MCF 10A (cell line): ENCODE data around the gene BDP1. TPM values are rescaled to one million over a fixed set of nuclear protein-coding genes. Genes with fewer than 3 reads are reported as not detected.
"Not testable (repeated sequence)": the region's sequence is repeated elsewhere in the genome, so short reads cannot be mapped to it uniquely, and the experiment has no call there.

Experiments used
- Bru-seq: library from RNA; stranded (reverse); fragments of 400-500 nt; gene quantifications from one replicate; lab custom pipeline; 2021; lab: Mats Ljungman, UMichigan
- BruChase-seq, 2 experiments: library from RNA; stranded (reverse); fragments of 400-500 nt; gene quantifications; one replicate each; lab custom pipeline; 2021; lab: Mats Ljungman, UMichigan
- BruUV-seq: library from RNA; stranded (reverse); fragments of 400-500 nt; replicated peaks from 2 replicates; lab custom pipeline; 2021; lab: Mats Ljungman, UMichigan
- CTCF ChIA-PET: fragments of 300-600 bp; sonication (Branson Sonifier 250); formaldehyde crosslinking; extraction: SDS; loops from one replicate; lab custom pipeline; 2021; ENCODE audit warnings: antibody characterized with exemption, inconsistent platforms; lab: Yijun Ruan, JAX
- POLR2A ChIA-PET: fragments of 300-600, 350-650 bp; sonication (Branson Sonifier 250); formaldehyde crosslinking; extraction: SDS; loops from one replicate; lab custom pipeline; 2020; ENCODE audit warnings: antibody characterized with exemption, inconsistent platforms; lab: Yijun Ruan, JAX
- DNase-seq: peaks from one replicate; pipeline ENCODE4 v3.0.0-alpha.2; 2018; ENCODE audit not compliant: unreplicated experiment
- H3K27ac Mint-ChIP-seq: one replicate; pipeline ENCODE4 v1.8.0; 2022; ENCODE audit warnings: mild to moderate bottlenecking, low read depth, mixed read lengths; ENCODE audit not compliant: unreplicated experiment
- H3K27me3 Mint-ChIP-seq: one replicate; pipeline ENCODE4 v1.8.0; 2022; ENCODE audit warnings: mixed read lengths; ENCODE audit not compliant: insufficient read depth, unreplicated experiment
- H3K36me3 Mint-ChIP-seq: one replicate; pipeline ENCODE4 v1.8.0; 2022; ENCODE audit warnings: mild to moderate bottlenecking, moderate library complexity, mixed read lengths; ENCODE audit not compliant: insufficient read depth, unreplicated experiment
- H3K4me1 Mint-ChIP-seq: one replicate; pipeline ENCODE4 v1.8.0; 2022; ENCODE audit warnings: mixed read lengths; ENCODE audit not compliant: insufficient read depth, unreplicated experiment
- H3K4me3 Mint-ChIP-seq: one replicate; pipeline ENCODE4 v1.8.0; 2022; ENCODE audit warnings: mild to moderate bottlenecking, moderate library complexity, mixed read lengths; ENCODE audit not compliant: unreplicated experiment
- H3K9me3 Mint-ChIP-seq: one replicate; pipeline ENCODE4 v1.8.0; 2022; ENCODE audit warnings: mixed read lengths; ENCODE audit not compliant: unreplicated experiment
- CTCF ChIP-seq: fragments of 200-600 bp; IDR thresholded peaks from one replicate; pipeline ENCODE4 v1.8.0; 2022; ENCODE audit warnings: antibody characterized with exemption, mild to moderate bottlenecking; ENCODE audit not compliant: unreplicated experiment
- intact Hi-C: fragments of 100-400 bp; cut with micrococcal nuclease; formaldehyde crosslinking; loops from 2 replicates; pipeline ENCODE4 v1.14.1; 2022
- long read RNA-seq: library from polyadenylated mRNA; stranded (forward); transcript quantifications from one replicate; pipeline ENCODE4 v2.0.0, GENCODE V29; 2022
- total RNA-seq: library from RNA; stranded (reverse); gene quantifications from 2 replicates; pipeline ENCODE4 v1.2.3, GENCODE V29; 2022

The BDP1 gene
- total RNA-seq (29.6 and 31.3 TPM in 2 replicates), Bru-seq, nascent RNA (percentile 86 among the genes with signal in this experiment), BruChase-seq, experiment 1, labeled RNA remaining after a 6-hour chase (percentile 91 among the genes with signal in this experiment), BruChase-seq, experiment 2, labeled RNA remaining after a 2-hour chase (percentile 87 among the genes with signal in this experiment)
- long read RNA-seq, full-length matches to known transcripts: 2 of 7 reads
- long read RNA-seq, partial matches to known transcripts: 3 of 7 reads
- long read RNA-seq, other reads (novel, unspliced or antisense): 2 of 7 reads

- Mint-ChIP-seq H3K4me1 (peaks cover 14% of the 10 kb centered on the region), H3K36me3 (peaks cover 24% of the 10 kb centered on the region), H3K27ac (peak within 1 kb of the TSS; percentile 97), H3K4me3 (peak within 1 kb of the TSS; percentile 92), H3K9me3 (no peaks in the 10 kb centered on the region), H3K27me3 (peaks cover 17% of the 10 kb centered on the region)
- CTCF ChIA-PET: interaction anchor here (0.6 to 0.8 kb wide), 3 partner anchors 18 to 78 kb away, joined by 3 to 6 read pairs (median 6); no protein-coding TSS in a partner anchor
- TF ChIP-seq CTCF: no peak
- POLR2A ChIA-PET: interaction anchor here (0.6 to 1.6 kb wide), 9 partner anchors 9 to 148 kb away, joined by 3 to 6 read pairs (median 3); no protein-coding TSS in a partner anchor
- intact Hi-C loops: no loop called here
- TSS peak; percentile 65 for BruUV-seq
- DNase-seq: peak; percentile 94
Measured at GRCh38 chr5:71455427-71456361, at the start of gene BDP1. BDP1 (plus strand) TSS chr5:71455651; CDS start chr5:71455878, 227 bp downstream.

GRCh38 chr5:71410088-71410487 is 45.4 kb upstream of the BDP1 start:
- intact Hi-C loops, H3K27ac Mint-ChIP-seq, CTCF ChIA-PET, DNase-seq, BruUV-seq, H3K9me3 Mint-ChIP-seq, H3K4me1 Mint-ChIP-seq, H3K4me3 Mint-ChIP-seq, POLR2A ChIA-PET, H3K36me3 Mint-ChIP-seq: not testable (repeated sequence)
- peaks cover 68% of the 10 kb centered on the region for H3K27me3 Mint-ChIP-seq

GRCh38 chr5:71415626-71416025 is 39.8 kb upstream of the BDP1 start:
- H3K9me3 Mint-ChIP-seq, BruUV-seq, POLR2A ChIA-PET, H3K36me3 Mint-ChIP-seq, H3K27ac Mint-ChIP-seq, H3K4me1 Mint-ChIP-seq, DNase-seq, CTCF ChIA-PET, intact Hi-C loops, H3K4me3 Mint-ChIP-seq: not testable (repeated sequence)
- H3K27me3 Mint-ChIP-seq: peaks cover 93% of the 10 kb centered on the region

GRCh38 chr5:71418026-71418425 is 37.4 kb upstream of the BDP1 start:
- peaks cover 91% of the 10 kb centered on the region for H3K27me3 Mint-ChIP-seq
- not testable (repeated sequence) for BruUV-seq

GRCh38 chr5:71421278-71421677 is 34.2 kb upstream of the BDP1 start:
- H3K4me1 Mint-ChIP-seq, BruUV-seq, H3K36me3 Mint-ChIP-seq, intact Hi-C loops, H3K4me3 Mint-ChIP-seq, H3K9me3 Mint-ChIP-seq, POLR2A ChIA-PET, DNase-seq, CTCF ChIA-PET, H3K27ac Mint-ChIP-seq: not testable (repeated sequence)
- peaks cover 91% of the 10 kb centered on the region for H3K27me3 Mint-ChIP-seq

More at GRCh38 chr5:71418026-71418425, 37.4 kb upstream of the BDP1 start:
- intact Hi-C loops, H3K36me3 Mint-ChIP-seq, POLR2A ChIA-PET, H3K4me3 Mint-ChIP-seq, H3K9me3 Mint-ChIP-seq, CTCF ChIA-PET, H3K27ac Mint-ChIP-seq, DNase-seq, H3K4me1 Mint-ChIP-seq: not testable (repeated sequence)

- H3K36me3 Mint-ChIP-seq, DNase-seq, H3K9me3 Mint-ChIP-seq, intact Hi-C loops, H3K4me1 Mint-ChIP-seq, H3K27ac Mint-ChIP-seq, H3K4me3 Mint-ChIP-seq, POLR2A ChIA-PET, BruUV-seq, CTCF ChIA-PET: not testable (repeated sequence)
- H3K27me3 Mint-ChIP-seq: peaks cover 83% of the 10 kb centered on the region
Measured at GRCh38 chr5:71423896-71424295, 31.6 kb upstream of the BDP1 start.

GRCh38 chr5:71426686-71427474 is 28.6 kb upstream of the BDP1 start:
- POLR2A ChIA-PET, BruUV-seq, H3K27ac Mint-ChIP-seq, H3K4me3 Mint-ChIP-seq, DNase-seq, H3K9me3 Mint-ChIP-seq, intact Hi-C loops, CTCF ChIA-PET, H3K36me3 Mint-ChIP-seq, H3K4me1 Mint-ChIP-seq: not testable (repeated sequence)
- peaks cover 70% of the 10 kb centered on the region for H3K27me3 Mint-ChIP-seq
